Esophagus squamous epithelium (tissue), 4 donors: ENCODE measurements around the gene MAN2A1.

Source experiments
- CTCF ChIP-seq, 6 experiments: fragments of 450-650 bp in 4 of 6; fragments of 200-600 bp in 2 of 6; sonication (generic) in 2 of 6; IDR thresholded peaks; one replicate each; pipeline ENCODE4 v1.5.1; 2016 to 2019; ENCODE audit warnings: antibody characterized with exemption in 6 of 6, mild to moderate bottlenecking in 4 of 6, moderate library complexity in 4 of 6
- POLR2A ChIP-seq, 4 donors: fragments of 450-650 bp; IDR thresholded peaks; one replicate each; pipeline ENCODE4 v1.6.1; 2017; ENCODE audit warnings: antibody characterized with exemption in 4 of 4, mild to moderate bottlenecking in 4 of 4, moderate library complexity in 3 of 4

- TF ChIP-seq CTCF (IDR thresholded peaks at IDR 0.05) (no peak), POLR2A (IDR thresholded peaks at IDR 0.05) (no peak)
Measured at GRCh38 chr5:109862301-109862700, 172.6 kb downstream of the MAN2A1 start.
